GM21825 (cell line): ENCODE results near the gene LSM12.

ENCODE experiments used
- ATAC-seq: cut with Tn5 transposase; IDR thresholded peaks from one replicate; pipeline ENCODE4 v1.9.1; 2021; ENCODE audit warnings: mild to moderate bottlenecking, moderate library complexity; ENCODE audit not compliant: unreplicated experiment

Gene LSM12

DNA sequence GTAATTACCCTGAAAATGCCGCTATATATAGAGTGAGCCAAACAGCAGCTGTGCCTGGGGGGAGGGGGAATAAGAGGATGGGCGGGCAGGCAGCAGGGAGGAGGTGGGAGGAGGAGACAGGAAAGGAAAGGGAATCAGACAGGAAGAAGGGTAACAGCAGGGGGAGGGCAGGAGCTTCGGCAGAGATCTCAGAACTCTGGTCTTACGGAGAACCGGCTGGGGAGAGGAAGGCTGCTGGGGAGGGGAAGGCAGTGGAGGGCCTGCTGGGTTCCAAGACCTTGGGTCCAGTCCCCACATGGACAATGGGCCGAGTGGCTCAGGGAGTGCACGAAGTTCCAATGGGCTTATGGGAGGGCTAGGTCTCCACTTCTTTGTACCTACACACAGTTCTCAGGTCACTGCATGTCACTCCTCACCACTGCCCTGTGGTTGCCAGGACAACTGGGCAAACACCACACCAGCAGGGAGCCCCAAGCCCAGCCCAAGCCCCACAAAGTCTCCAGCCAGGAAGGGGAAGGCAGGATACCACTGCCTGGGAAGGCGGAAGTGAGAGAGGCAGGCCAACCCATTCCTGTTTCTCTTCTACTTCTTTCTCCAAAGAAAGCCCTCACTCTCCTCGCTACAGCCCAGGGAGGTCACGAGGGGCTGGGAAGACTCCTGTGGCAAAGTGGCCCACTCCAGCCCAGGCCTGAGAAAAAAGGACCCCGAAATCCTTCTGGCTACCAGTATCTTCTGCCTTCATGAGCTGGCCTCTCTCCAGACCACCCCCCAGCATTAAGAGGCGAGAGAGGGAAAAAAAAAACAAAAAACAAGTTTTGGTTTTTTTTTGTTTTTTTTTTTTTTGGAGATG is 29.4 kb upstream of the LSM12 start:
- no peak for ATAC-seq

GRCh38 chr17:44095388-44095646 is 28.8 kb upstream of the LSM12 start:
- ATAC-seq: no peak

DNA sequence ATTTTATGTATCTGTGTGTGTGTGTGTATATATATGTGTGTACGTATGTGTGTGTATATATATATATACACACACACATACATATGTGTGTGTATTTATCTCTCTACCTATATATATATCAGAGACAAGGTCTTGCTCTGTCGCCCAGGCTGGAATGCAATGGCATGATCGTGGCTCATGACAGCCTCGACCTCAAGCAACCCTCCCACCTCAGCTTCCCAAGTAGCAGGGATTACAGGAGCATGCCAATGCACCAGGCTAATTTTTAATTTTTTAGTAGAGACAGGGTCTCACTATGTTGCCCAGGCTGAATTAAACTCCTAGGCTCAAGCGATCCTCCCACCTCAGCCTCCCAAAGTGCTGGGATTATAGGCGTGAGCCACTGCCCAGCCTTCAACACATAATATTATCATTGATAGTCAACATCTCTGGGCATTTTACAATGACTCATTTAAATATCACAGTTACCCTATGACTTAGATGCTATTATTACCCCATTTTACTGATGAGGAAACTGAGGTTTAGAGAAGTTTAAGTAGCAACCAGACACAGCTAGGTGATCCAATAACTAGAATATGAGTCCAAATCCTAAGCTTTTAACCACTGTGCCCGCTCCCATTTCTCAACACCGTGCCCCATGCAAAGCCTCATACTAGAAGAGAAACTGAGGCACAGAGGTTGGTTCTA is 28.4 kb upstream of the LSM12 start:
- ATAC-seq: no peak

DNA sequence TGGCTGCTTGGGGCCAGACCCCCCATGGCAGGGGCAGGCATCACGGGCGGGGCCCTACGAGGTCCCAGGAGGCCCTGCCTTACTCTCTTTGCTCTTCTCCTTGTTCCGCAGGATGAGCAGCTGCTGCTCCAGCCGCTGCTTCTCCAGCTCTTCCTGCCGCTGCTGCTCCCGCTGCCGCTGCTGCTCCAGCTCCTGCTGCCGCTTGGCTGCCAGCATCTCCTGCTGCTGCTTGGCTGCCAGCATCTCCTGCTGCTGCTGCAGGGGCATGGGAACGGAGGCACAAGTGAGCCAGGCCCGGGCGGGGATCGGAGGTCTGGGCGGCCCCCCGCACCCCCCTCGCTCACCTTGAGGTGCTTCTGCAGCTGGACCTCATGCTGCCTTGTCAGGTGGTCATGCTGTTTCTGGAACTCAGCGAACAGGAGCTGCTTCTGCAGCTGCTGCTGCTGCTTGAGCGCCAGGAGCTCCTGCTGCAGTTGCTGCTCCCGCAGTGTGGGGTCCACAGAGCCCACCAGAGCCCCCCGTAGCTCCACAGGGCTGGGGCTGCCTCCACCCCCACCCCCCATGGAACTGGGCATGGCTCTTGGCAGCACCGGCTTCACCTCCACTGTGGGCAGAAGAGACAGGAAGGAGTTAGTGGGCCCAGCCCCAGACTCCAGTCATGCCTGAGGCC is 26.9 kb upstream of the LSM12 start:
- no peak for ATAC-seq

DNA sequence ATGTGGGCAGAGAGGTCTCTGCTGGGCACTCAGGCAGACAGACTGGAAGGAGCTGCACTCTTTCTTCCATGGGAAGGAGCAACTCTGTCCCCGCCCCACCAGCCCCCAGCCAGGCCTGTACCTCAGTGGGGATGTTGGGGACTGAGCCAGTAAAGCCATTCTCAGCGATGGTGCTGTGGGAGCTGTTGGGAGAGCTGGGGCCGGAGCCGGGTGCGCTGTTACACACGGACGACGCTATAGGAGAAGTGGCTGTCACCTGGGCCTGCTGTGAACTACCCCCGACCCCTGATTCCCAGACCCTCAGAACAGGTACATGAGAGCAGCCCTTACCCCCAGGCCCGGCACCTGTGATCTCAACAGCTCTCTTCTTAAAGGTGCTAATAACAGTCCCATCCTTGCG is 25.6 kb upstream of the LSM12 start:
- ATAC-seq: no peak

- ATAC-seq: no peak
These were observed 24.9 kb upstream of the LSM12 start for GRCh38 chr17:44091200-44091997.

GRCh38 chr17:44088254-44088653 is 21.8 kb upstream of the LSM12 start:
- no peak for ATAC-seq

- no peak for ATAC-seq
These were observed 20.8 kb upstream of the LSM12 start for GRCh38 chr17:44087319-44087718.

DNA sequence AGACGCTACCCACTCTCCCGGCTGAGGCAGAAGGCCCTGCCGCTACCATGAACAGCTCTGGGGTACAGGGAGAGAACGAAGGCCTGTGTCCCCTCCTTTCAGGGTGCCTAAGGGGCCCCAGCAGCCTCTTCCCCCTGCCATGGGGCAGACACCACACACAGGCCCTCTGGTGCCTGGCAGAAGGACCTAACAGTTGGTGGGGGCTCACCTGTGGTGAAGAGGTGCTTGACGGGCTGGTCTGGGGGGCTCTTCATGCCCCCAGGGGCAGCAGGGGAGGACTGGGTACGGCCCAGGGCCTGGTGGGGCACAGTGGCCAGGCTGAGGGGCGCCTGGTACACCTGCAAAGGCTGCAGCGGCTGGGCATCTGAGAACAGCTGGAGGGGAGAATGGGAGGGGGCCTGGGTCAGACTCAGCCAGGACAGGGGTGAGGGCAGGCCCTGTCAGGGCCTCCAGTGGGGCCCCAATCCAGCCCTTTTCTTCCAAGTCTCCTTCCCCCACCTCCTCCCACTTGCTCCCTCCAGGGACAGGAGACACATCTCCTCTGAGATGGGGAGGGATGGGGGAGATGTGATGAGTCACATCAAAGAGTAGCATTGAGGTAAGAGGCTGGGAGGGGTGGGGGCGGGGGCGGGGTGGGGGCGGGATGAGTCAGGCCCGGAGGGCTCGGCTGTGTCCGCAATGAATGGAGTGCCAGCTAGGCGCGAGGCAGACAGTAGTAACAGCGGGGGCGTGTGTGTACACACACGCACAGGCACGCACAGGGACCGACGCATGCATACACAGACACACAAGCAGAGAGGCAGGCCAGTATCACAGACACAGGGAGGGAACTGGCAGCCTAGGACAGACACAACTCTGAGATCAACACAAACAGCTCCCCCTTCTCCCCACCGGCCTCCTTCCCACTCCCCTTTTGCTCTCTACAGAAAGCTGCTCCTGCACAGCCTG is 20.2 kb upstream of the LSM12 start:
- no peak for ATAC-seq

DNA sequence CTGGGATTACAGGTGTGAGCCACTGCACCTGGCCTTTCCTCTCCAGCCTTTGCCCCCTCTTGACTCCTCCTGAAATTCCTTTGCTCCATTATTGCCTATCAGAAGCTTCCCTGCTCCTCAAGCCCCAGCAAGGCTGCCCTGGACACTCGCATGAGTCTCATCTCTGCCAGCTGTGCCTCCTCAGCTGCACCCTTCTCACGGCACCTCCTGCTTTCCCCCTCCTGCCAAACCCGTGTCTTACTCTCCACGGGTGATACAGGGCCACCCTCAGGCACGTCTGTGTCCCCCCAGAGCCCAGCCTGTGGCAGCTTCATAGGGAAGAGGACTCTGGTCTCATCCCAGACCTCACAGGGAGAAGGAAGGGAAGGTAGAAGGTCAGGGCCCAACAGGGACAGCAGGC is 19.4 kb upstream of the LSM12 start:
- ATAC-seq: no peak

GRCh38 chr17:44084921-44085320 is 18.4 kb upstream of the LSM12 start:
- no peak for ATAC-seq

DNA sequence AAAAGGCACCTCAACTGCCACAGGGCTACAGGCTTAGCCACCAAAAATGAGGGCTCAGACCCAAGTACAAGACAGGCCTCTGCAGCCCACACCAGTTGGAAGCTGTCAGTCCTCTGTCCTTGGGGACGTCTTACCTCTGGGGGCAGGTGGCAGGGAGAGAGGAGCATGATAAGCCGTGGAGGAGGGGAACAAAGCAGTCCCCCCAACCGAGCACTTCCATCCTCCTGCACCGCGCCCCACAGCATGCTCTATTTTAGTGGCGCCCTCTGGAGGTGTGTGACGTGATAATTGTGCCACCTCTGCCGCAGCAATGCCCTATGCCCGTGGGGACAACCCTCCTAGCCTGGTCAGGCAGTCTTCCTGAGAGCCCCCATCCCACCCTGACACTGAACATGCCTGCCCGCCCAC is 17.7 kb upstream of the LSM12 start:
- no peak for ATAC-seq

DNA sequence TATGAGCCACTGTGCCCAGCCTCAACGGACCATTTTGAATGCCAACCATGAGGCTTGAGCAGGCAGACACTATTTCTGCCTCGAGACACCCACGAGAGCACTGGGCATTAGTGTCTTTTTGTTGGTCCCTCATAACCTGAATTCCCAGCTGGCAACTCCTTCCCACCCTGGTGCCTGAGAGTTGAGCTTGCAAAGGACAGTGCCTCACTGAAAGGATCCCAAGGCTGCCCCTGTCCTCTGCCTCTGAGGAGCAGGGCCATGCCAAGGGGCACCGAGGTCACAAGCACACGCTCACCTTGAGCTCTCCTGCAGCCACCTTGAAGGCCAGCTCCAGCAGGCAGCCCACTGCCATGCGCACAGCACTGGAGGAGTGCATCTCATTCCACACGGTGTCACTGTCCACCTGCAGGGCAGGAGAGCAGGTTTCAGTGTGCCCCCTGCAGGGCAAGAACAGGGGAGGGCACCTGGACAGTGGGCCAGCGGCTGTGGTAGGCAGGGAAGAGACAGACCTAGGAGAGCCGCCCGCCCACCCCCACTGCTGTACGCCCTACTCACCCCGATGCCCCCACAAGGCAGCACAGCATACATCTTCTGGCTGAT is 16.9 kb upstream of the LSM12 start:
- no peak for ATAC-seq

DNA sequence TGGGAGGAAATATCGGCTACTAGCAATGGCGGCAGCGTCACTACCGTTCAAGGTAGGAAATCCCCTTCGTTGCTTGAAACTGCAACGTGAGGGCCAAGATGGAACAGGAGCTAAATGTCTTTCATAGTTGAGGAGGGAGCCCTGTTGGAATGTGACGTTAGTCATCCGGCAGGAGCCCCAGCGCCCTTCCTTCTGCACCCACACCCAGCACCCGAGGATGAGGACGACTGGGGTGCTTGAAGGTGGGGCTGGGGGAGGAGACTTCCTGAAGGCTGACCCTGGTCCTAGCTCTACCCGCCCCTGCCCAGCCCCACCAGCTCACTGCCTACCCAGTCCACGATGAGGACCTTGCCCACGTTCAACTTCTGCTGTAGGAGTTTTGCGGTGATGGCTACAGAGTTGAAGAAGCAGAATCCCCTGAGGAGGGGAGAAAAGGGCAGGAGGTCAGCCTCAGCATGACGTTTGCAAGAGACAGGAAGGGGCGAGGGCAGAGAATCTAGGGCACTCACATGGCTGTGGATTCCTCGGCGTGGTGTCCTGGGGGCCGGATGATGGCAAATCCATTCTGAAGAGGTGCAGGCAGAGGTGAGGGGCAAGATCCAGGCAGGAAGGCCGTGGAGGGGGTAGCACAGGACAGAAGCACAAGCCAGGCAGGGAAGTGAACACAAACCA is 15.9 kb upstream of the LSM12 start:
- ATAC-seq: no peak

GRCh38 chr17:44081681-44082080 is 15.2 kb upstream of the LSM12 start:
- ATAC-seq: no peak

GRCh38 chr17:44079877-44080821 is 13.7 kb upstream of the LSM12 start:
- ATAC-seq: no peak

DNA sequence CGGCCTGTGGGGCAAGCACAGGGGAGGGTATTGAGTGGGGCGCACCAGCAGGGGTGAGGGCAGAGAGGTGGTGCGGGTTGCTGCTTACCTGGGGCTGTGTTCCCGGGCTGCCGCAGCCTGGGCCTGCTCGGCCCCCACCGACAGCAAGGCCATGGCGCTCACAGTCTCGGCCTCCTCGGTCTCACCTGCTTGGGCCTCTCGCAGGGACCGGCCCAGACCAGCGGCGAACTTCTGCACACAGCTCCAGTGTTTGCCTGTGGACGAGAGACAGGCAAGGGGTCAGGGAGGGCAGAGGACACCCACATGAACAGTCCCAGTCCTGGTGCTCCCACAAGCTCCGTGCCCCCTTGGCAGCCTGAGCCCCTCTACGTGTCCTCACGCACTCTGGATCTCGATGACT is 11.9 kb upstream of the LSM12 start:
- ATAC-seq: no peak

- no peak for ATAC-seq
These were observed 11.1 kb upstream of the LSM12 start for GRCh38 chr17:44077595-44077909.
